ENCODE results near the gene SAE1.

- TF ChIP-seq CTCF (IDR thresholded peaks at IDR 0.05; ENCODE audit: borderline replicate concordance, extremely low read depth, low read length, poor library complexity, severe bottlenecking) (no peak), EZH2 (IDR thresholded peaks at IDR 0.05; ENCODE audit: borderline replicate concordance, low read depth, low read length, severe bottlenecking) (no peak)
These were observed 90.6 kb downstream of the SAE1 start for GRCh38 chr19:47221080-47221841.

Measured in DND-41 (cell line).